Small intestine (tissue), 16 donors: Measurements from ENCODE around the gene MRPL39. TPM values are rescaled to one million over a fixed set of nuclear protein-coding genes. Genes with fewer than 3 reads are reported as not detected.

Source experiments
- DNase-seq, 2 donors: peaks; one replicate each; pipeline versions ENCODE4 v3.0.0 to v3.0.0-alpha.2; 2013
- FAIRE-seq: peaks from 2 replicates; lab custom pipeline; 2012; peaks lifted over from hg19 to GRCh38; lab: Jason Lieb, UNC
- H3K27ac ChIP-seq, 3 donors: one replicate each; pipeline ENCODE4 v1.5.1; 2013; ENCODE audit warnings: low read length in 2 of 3, mild to moderate bottlenecking in 2 of 3, control low read depth in 1 of 3, inconsistent platforms in 1 of 3, low read depth in 1 of 3, moderate library complexity in 1 of 3
- H3K27me3 ChIP-seq, 3 donors: one replicate each; pipeline ENCODE4 v1.6.1; 2013; ENCODE audit warnings: low read length in 3 of 3, inconsistent platforms in 1 of 3; ENCODE audit not compliant: control insufficient read depth in 3 of 3, insufficient read depth in 3 of 3
- H3K36me3 ChIP-seq, 3 donors: one replicate each; pipeline ENCODE4 v1.6.1; 2013; ENCODE audit warnings: low read length in 3 of 3, inconsistent platforms in 1 of 3, low read depth in 1 of 3, mild to moderate bottlenecking in 1 of 3, moderate library complexity in 1 of 3; ENCODE audit not compliant: control insufficient read depth in 3 of 3, insufficient read depth in 2 of 3
- H3K4me1 ChIP-seq, 3 donors: one replicate each; pipeline ENCODE4 v1.6.1; 2013; ENCODE audit warnings: low read length in 2 of 3, inconsistent platforms in 1 of 3, low read depth in 1 of 3, mild to moderate bottlenecking in 1 of 3, moderate library complexity in 1 of 3; ENCODE audit not compliant: control insufficient read depth in 3 of 3, insufficient read depth in 2 of 3
- H3K4me3 ChIP-seq, 3 donors: one replicate each; pipeline ENCODE4 v1.5.1; 2013; ENCODE audit warnings: low read length in 3 of 3, control low read depth in 1 of 3, inconsistent platforms in 1 of 3, low read depth in 1 of 3, mild to moderate bottlenecking in 1 of 3, moderate library complexity in 1 of 3
- H3K9me3 ChIP-seq, 2 donors: one replicate each; pipeline ENCODE4 v1.6.1; 2013; ENCODE audit warnings: low read depth in 1 of 2, low read length in 1 of 2; ENCODE audit not compliant: control insufficient read depth in 2 of 2, insufficient read depth in 1 of 2
- WGBS, 3 donors: extraction: QIAGEN DNeasy Blood & Tissue Kit; methylation state at CpG; one replicate each; pipeline ENCODE4 v1.1.7; 2013; 5-methylcytosine and 5-hydroxymethylcytosine counted together
- long read RNA-seq, 10 donors: transcript quantifications; one replicate each; lab custom pipeline, GENCODE V29; 2026
- polyA plus RNA-seq, 4 donors: library from polyadenylated mRNA; stranded (reverse) in 3 of 4; unstranded in 1 of 4; fragments of 200-250 nt in 3 of 4; fragments of 120-200 nt in 1 of 4; gene quantifications; one replicate each; pipeline versions ENCODE4 v1.2.1 to v1.2.3, GENCODE V29; 2013
- donor health status: healthy with polysubstance abuse.
- donor health status: control.
- donor health status: control.
- donor health status: Bipolar disorder and iron deficiency.
- donor health status: healthy.

Gene MRPL39
- 10 to 100 TPM; 31.1 to 42.9 (median 31.2) TPM for polyA plus RNA-seq
- long read RNA-seq, donor 1, transcript MRPL39-202 (10 exons, 1,110 nt), result major isoform, 45 of 45 reads
- long read RNA-seq, donor 1, partial matches to known transcripts, result 0 of 45 reads
- long read RNA-seq, donor 1, other reads (novel, unspliced or antisense), result 0 of 45 reads
- long read RNA-seq, donor 2, transcript MRPL39-202 (10 exons, 1,110 nt), result major isoform, 12 of 12 reads
- long read RNA-seq, donor 2, partial matches to known transcripts, result 0 of 12 reads
- long read RNA-seq, donor 2, other reads (novel, unspliced or antisense), result 0 of 12 reads
- long read RNA-seq, donor 3, transcript MRPL39-202 (10 exons, 1,110 nt), result major isoform, 8 of 8 reads
- long read RNA-seq, donor 3, partial matches to known transcripts, result 0 of 8 reads
- long read RNA-seq, donor 3, other reads (novel, unspliced or antisense), result 0 of 8 reads
- long read RNA-seq, donor 4, partial matches to known transcripts, result 0 of 1 reads
- long read RNA-seq, donor 4, other reads (novel, unspliced or antisense), result 0 of 1 reads
- long read RNA-seq, donor 5, partial matches to known transcripts, result 0 of 1 reads
- long read RNA-seq, donor 5, other reads (novel, unspliced or antisense), result 0 of 1 reads
- long read RNA-seq, donor 6, transcript MRPL39-202 (10 exons, 1,110 nt), result major isoform, 10 of 10 reads
- long read RNA-seq, donor 6, partial matches to known transcripts, result 0 of 10 reads
- long read RNA-seq, donor 6, other reads (novel, unspliced or antisense), result 0 of 10 reads
- long read RNA-seq, donor 7, transcript MRPL39-202 (10 exons, 1,110 nt), result major isoform, 49 of 58 reads
- long read RNA-seq, donor 7, partial matches to known transcripts, result 0 of 58 reads
- long read RNA-seq, donor 7, other reads (novel, unspliced or antisense), result 9 of 58 reads
- long read RNA-seq, donor 8, partial matches to known transcripts, result 0 of 3 reads
- long read RNA-seq, donor 8, other reads (novel, unspliced or antisense), result 0 of 3 reads
- long read RNA-seq, donor 9, transcript MRPL39-202 (10 exons, 1,110 nt), result major isoform, 7 of 7 reads
- long read RNA-seq, donor 9, partial matches to known transcripts, result 0 of 7 reads
- long read RNA-seq, donor 9, other reads (novel, unspliced or antisense), result 0 of 7 reads
- long read RNA-seq, donor 10, transcript MRPL39-202 (10 exons, 1,110 nt), result major isoform, 16 of 16 reads
- long read RNA-seq, donor 10, partial matches to known transcripts, result 0 of 16 reads
- long read RNA-seq, donor 10, other reads (novel, unspliced or antisense), result 0 of 16 reads

DNA sequence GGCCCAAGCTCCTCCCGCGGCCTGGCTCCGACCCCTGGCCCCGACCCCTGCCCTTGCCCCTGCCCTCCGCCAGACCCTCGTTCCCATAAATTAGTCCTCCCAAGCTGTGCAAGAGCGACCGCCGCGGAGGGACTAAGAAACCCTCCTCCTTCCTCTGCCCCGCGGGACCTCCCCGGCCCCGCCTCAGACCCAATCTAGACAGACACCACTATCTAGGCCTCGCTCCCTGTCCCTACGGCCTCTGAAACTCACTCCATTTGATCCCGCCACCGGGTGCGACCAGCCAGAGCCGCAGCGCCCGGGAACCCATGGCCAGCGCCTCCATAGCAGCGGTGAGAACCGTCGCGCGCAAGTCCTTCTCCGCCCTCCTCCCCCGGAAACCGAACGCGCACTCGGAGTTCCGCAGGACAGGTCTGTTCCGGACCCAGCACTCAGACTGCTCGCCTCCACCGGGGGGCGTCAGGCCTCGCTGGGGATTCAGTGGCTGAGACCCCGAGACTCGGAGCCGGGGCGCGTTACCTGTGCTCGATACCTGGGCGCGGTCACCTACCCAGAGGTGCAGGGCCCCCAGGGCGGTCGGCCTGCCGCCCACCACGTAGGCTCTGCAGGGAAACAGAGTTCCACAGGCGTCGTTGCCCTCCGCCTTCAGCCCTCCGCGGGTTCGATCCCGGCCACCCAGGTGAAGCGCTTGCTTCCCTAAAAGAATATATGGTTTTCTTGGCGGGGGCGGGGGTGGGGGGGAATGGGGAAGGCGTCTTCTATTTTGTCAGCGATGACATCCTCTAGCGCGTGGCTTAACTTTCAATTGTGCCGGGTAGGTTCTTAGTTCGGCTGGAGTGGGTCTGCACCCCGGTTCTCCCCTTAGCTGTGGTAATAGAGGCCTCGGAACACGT, at the start of gene MRPL39:
MRPL39 (minus strand) TSS at position 331 of the 893 bp plus-strand sequence; CDS start at position 325, 6 bp downstream.
- Histone ChIP-seq H3K27me3 (no peaks in the 10 kb centered on the region), H3K27ac (peak within 1 kb of the TSS; percentile 74 to 93 (median 89)), H3K9me3 (no peaks in the 10 kb centered on the region), H3K4me1 (peaks cover 0 to 11% (median 10%) of the 10 kb centered on the region in 3 donors), H3K4me3 (peak within 1 kb of the TSS; percentile 79 to 95 (median 88)), H3K36me3 (peaks cover 0 to 8% (median 3%) of the 10 kb centered on the region in 3 donors)
- FAIRE-seq (no peak), DNase-seq (peak; percentile 88 to 94)
- 0 to 1% (median 0%) methylated on average over 70 to 71 of the region's 71 CpGs for WGBS, 3 donors

DNA sequence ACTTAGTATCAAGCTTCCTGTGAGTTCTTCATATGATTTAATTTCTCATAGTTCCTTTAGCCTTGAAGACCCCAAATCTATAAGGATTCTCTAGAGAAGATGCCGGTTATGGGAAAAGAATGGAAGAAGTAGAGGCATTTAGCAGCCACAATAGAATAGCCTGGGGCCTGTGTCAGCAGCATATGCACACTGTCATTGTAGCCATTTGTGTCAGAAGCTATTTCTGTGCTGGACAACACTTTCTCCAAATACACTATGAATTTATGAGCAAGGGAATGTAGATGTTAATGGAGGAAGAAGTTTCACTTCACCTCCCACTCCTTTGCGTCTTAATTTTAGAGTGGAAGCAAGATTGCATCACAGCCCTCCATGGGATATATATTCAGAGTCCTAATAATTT, 49.1 kb upstream of the MRPL39 start:
- H3K36me3 ChIP-seq, result no peaks in the 10 kb centered on the region
- no peak for DNase-seq
- no peak for FAIRE-seq
- no peak overlapping the region for H3K4me3 ChIP-seq
- H3K27ac ChIP-seq, result no peak overlapping the region
- H3K4me1 ChIP-seq, result no peaks in the 10 kb centered on the region
- H3K27me3 ChIP-seq, result no peaks in the 10 kb centered on the region
- 89 to 97% (median 90%) methylated on average over 2 of the region's 2 CpGs for WGBS, 3 donors
- H3K9me3 ChIP-seq, result no peaks in the 10 kb centered on the region

DNA sequence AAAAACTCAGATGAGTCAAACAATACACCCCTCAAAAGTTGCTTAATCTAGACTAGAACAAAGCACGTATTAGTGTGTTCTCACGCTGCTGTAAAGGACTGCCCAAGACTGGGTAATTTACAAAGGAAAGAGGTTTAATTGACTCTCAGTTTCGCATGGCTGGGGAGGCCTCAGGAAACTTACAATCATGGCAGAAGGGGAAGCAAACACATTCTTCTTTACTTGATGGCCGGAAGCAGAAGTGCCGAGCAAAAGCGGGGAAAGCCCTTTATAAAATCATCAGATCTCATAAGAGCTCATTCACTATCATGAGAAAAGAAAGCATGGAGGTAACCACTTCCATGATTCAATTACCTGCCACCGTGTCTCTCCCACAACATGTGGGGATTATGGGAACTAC, 41.9 kb upstream of the MRPL39 start:
- 76 to 80% (median 77%) methylated on average over 7 of the region's 7 CpGs for WGBS, 3 donors
- no peaks in the 10 kb centered on the region for H3K4me1 ChIP-seq
- H3K9me3 ChIP-seq, result no peaks in the 10 kb centered on the region
- no peak for DNase-seq
- FAIRE-seq, result no peak
- no peak overlapping the region for H3K4me3 ChIP-seq
- no peaks in the 10 kb centered on the region for H3K36me3 ChIP-seq
- no peaks in the 10 kb centered on the region for H3K27me3 ChIP-seq
- H3K27ac ChIP-seq, result no peak overlapping the region

DNA sequence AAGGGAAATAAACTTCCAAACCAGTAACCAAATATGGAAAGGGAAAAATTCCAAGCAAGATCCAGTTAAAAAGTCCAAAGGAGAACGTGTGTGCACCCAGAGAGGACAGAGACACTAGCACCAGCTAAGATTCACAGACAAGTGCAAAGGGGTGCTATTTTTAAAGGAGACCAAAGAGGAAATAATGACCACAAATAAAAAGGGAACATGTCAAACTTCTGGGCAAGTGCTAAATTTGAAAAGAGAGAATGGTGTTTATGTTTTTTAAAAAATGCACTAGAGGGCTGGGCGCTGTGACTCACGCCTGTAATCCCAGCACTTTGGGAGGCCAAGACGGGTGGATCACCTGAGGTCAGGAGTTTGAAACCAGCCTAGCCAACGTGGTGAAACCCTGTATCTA, 40.4 kb upstream of the MRPL39 start:
- no peaks in the 10 kb centered on the region for H3K4me1 ChIP-seq
- DNase-seq (no peak), FAIRE-seq (no peak)
- WGBS, 3 donors, result 52 to 59% (median 56%) methylated on average over 5 of the region's 5 CpGs
- no peak overlapping the region for H3K4me3 ChIP-seq
- no peak overlapping the region for H3K27ac ChIP-seq
- peaks cover 0 to 4% (median 0%) of the 10 kb centered on the region in 3 donors for H3K27me3 ChIP-seq
- H3K9me3 ChIP-seq, result no peaks in the 10 kb centered on the region
- H3K36me3 ChIP-seq, result no peaks in the 10 kb centered on the region

DNA sequence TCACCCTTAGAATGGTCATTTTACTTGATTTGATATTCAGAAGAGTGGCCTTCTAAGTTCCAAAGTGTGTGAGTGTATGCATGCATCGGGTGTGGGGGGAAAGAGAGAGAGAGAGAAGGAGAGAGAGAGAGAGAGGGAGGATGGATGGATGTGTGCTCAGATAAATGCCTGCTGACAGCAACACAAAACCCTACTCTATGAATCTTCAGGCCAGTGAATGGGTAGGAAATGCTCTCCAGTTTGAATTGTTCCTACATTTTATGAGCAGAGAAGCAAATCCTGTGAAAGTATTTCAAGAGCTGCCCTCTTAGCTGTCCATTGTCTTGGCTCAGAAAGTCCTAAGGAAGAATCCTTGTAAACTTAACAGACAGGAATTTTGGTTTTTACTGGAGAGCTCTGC, 39.2 kb upstream of the MRPL39 start:
- no peaks in the 10 kb centered on the region for H3K9me3 ChIP-seq
- WGBS, 3 donors, result 68 to 86% (median 78%) methylated on average over 1 of the region's 1 CpG

DNA sequence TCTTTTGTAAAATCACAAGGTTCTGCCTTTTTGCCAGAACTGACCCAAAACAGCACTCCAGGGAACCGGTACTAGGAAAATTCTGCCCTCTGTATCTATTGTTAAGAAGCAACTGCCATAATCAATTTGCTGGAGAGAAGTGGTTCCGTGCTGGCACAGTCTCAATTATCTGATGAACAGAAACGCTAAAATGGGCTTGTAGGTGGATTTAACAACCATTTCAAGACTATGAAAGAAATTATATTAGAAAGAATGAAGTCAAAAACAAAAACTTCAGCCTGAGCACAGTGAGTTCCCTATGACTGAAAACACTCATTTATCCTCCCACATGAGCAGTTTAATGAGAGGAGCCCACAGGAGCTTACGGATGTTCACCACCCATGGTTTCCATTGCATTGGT, 36.2 kb upstream of the MRPL39 start:
- FAIRE-seq, result no peak
- Histone ChIP-seq H3K36me3 (no peaks in the 10 kb centered on the region), H3K4me1 (no peaks in the 10 kb centered on the region), H3K9me3 (no peaks in the 10 kb centered on the region), H3K27me3 (peaks cover 0 to 28% (median 3%) of the 10 kb centered on the region in 3 donors), H3K4me3 (no peak overlapping the region), H3K27ac (no peak overlapping the region)
- no peak for DNase-seq
- WGBS, 3 donors, result 81 to 89% (median 84%) methylated on average over 4 of the region's 4 CpGs

More for the DNA sequence above, 39.2 kb upstream of the MRPL39 start:
- no peak for DNase-seq
- H3K27ac ChIP-seq, result no peak overlapping the region
- no peak overlapping the region for H3K4me3 ChIP-seq
- H3K36me3 ChIP-seq, result no peaks in the 10 kb centered on the region
- peaks cover 0 to 4% (median 0%) of the 10 kb centered on the region in 3 donors for H3K27me3 ChIP-seq
- H3K4me1 ChIP-seq, result no peaks in the 10 kb centered on the region
- FAIRE-seq, result no peak

DNA sequence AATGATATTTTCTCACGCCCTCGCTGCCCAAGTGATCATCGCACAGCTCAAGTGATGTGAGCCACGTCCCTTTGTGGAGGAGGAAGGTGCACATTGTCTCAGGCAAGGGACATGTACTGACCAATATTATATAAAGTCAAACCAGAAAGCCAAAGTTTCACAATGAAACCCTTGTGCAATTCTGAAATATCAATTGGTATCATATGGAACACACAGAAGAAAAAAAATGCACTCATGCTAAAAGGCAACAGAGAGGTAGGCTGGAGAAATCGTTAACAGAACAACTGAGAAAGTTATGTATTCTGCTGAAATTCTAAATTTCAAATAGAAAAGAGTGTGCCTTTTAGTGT, 33.6 kb upstream of the MRPL39 start:
- Histone ChIP-seq H3K9me3 (no peaks in the 10 kb centered on the region), H3K36me3 (no peaks in the 10 kb centered on the region), H3K4me3 (peak overlapping the region in 1 of 3 donors; percentile 58), H3K4me1 (no peaks in the 10 kb centered on the region), H3K27ac (no peak overlapping the region), H3K27me3 (peaks cover 0 to 32% (median 3%) of the 10 kb centered on the region in 3 donors)
- FAIRE-seq, result no peak
- 57 to 69% (median 59%) methylated on average over 5 of the region's 5 CpGs for WGBS, 3 donors
- DNase-seq, result no peak
